Kidney (tissue), 14 donors: Measurements from ENCODE around the gene GRM7. TPM values are rescaled to one million over a fixed set of nuclear protein-coding genes. Genes with fewer than 3 reads are reported as not detected.

Source experiments
- DNase-seq, 5 donors: peaks; one replicate each; pipeline ENCODE4 v3.0.0-alpha.2; 2013 to 2020
- FAIRE-seq: peaks from 2 replicates; lab custom pipeline; 2012; peaks lifted over from hg19 to GRCh38; lab: Jason Lieb, UNC
- H3K27ac ChIP-seq, 2 donors: one replicate each; pipeline ENCODE4 v1.7.0; 2013; ENCODE audit warnings: low read depth in 2 of 2, low read length in 2 of 2, inconsistent platforms in 1 of 2
- H3K27me3 ChIP-seq: one replicate; pipeline ENCODE4 v1.7.1; 2013; ENCODE audit warnings: low read length, inconsistent platforms; ENCODE audit not compliant: control insufficient read depth, insufficient read depth
- H3K36me3 ChIP-seq, 3 donors: one replicate each; pipeline versions ENCODE4 v1.7.0 to v1.7.1; 2013; ENCODE audit warnings: low read length in 3 of 3, control low read depth in 1 of 3, inconsistent platforms in 1 of 3; ENCODE audit not compliant: insufficient read depth in 3 of 3, control insufficient read depth in 2 of 3
- H3K4me1 ChIP-seq, 3 donors: one replicate each; pipeline versions ENCODE4 v1.7.0 to v1.7.1; 2013; ENCODE audit warnings: low read length in 3 of 3, inconsistent platforms in 1 of 3, low read depth in 1 of 3; ENCODE audit not compliant: control insufficient read depth in 2 of 3, insufficient read depth in 2 of 3
- H3K4me3 ChIP-seq, 3 donors: one replicate each; pipeline versions ENCODE4 v1.7.0 to v1.8.1; 2013; ENCODE audit warnings: low read length in 3 of 3, control low read depth in 1 of 3, inconsistent platforms in 1 of 3
- H3K9ac ChIP-seq, 3 donors: one replicate each; pipeline versions ENCODE4 v1.7.0 to v1.7.1; 2013; ENCODE audit warnings: low read length in 3 of 3, control low read depth in 1 of 3, inconsistent platforms in 1 of 3
- H3K9me3 ChIP-seq, 3 donors: one replicate each; pipeline versions ENCODE4 v1.7.0 to v1.7.1; 2013; ENCODE audit warnings: low read length in 3 of 3, control low read depth in 1 of 3, inconsistent platforms in 1 of 3; ENCODE audit not compliant: control insufficient read depth in 2 of 3, insufficient read depth in 1 of 3
- CTCF ChIP-seq: IDR thresholded peaks from 3 replicates; pipeline ENCODE4 v1.5.1; 2012; ENCODE audit warnings: mild to moderate bottlenecking, moderate library complexity, borderline replicate concordance; ENCODE audit not compliant: insufficient read depth; ENCODE audit errors: extremely low read depth
- intact Hi-C: fragments of 100-400 bp; cut with DNase I; formaldehyde crosslinking; loops from one replicate; pipeline ENCODE4 v1.11.1; 2022
- polyA plus RNA-seq: library from polyadenylated mRNA; stranded (reverse); fragments of 350-450 nt; fragmentation: Illumina TruSeq; extraction: RNeasy Lipid Tissue Mini Kit (QIAGEN cat#74804); gene quantifications from one replicate; pipeline ENCODE4 v1.2.3, GENCODE V29; 2014; ENCODE audit warnings: low read depth, low replicate concordance; ENCODE audit not compliant: insufficient read depth
- total RNA-seq: library from RNA; stranded (reverse); fragmentation: NEBNext Ultra II Directional; extraction: Animal tissue kit (Norgen Biotek cat#: 25700); gene quantifications from one replicate; pipeline ENCODE4 v1.2.1, GENCODE V29; 2021
- donor health status: control.
- donor health status: control.
- donor health status: control.
- donor health status: control.
- donor health status: control.
- donor health status: DM: yes; HTN: yes; CAD: no.
- donor health status: Normal renal cell carcinoma (clear cell type).

GRM7 gene
- total and polyA plus RNA-seq, 2 donors from 2014 or later, result 0.16 TPM; not detected in 1

- peak; percentile 39 for FAIRE-seq
- intact Hi-C loops, result no loop called here
- TF ChIP-seq CTCF, result no peak
- no peaks in the 10 kb centered on the region for H3K4me1 ChIP-seq
- no peaks in the 10 kb centered on the region for H3K27me3 ChIP-seq
- no peak overlapping the region for H3K27ac ChIP-seq
- H3K4me3 ChIP-seq, result no peak overlapping the region
- H3K36me3 ChIP-seq, result no peaks in the 10 kb centered on the region
- H3K9ac ChIP-seq, result no peak overlapping the region
- DNase-seq, result peak in 2 of 5 donors; percentile 20 to 67
- no peaks in the 10 kb centered on the region for H3K9me3 ChIP-seq
Observed at GRCh38 chr3:7576071-7576470, 715.2 kb downstream of the GRM7 start.

- no peaks in the 10 kb centered on the region for H3K9me3 ChIP-seq
- intact Hi-C loops, result no loop called here
- H3K9ac ChIP-seq, result no peak overlapping the region
- DNase-seq (no peak), FAIRE-seq (no peak)
- no peaks in the 10 kb centered on the region for H3K4me1 ChIP-seq
- H3K36me3 ChIP-seq, result no peaks in the 10 kb centered on the region
- TF ChIP-seq CTCF, result no peak
- H3K27ac ChIP-seq, result no peak overlapping the region
- H3K4me3 ChIP-seq, result no peak overlapping the region
- no peaks in the 10 kb centered on the region for H3K27me3 ChIP-seq
Observed at GRCh38 chr3:7576506-7576905, 715.6 kb downstream of the GRM7 start.

GRCh38 chr3:7577513-7577912 lies 716.6 kb downstream of the GRM7 start:
- H3K27ac ChIP-seq, result no peak overlapping the region
- no peak for FAIRE-seq
- no peaks in the 10 kb centered on the region for H3K36me3 ChIP-seq
- TF ChIP-seq CTCF, result no peak
- no peaks in the 10 kb centered on the region for H3K4me1 ChIP-seq
- no peak for DNase-seq
- H3K9ac ChIP-seq, result no peak overlapping the region
- intact Hi-C loops, result no loop called here
- H3K4me3 ChIP-seq, result no peak overlapping the region
- H3K9me3 ChIP-seq, result no peaks in the 10 kb centered on the region
- H3K27me3 ChIP-seq, result no peaks in the 10 kb centered on the region

- Histone ChIP-seq H3K4me1 (no peaks in the 10 kb centered on the region), H3K27me3 (no peaks in the 10 kb centered on the region), H3K4me3 (no peak overlapping the region), H3K9me3 (no peaks in the 10 kb centered on the region), H3K9ac (no peak overlapping the region), H3K36me3 (no peaks in the 10 kb centered on the region), H3K27ac (no peak overlapping the region)
- no peak for TF ChIP-seq CTCF
- FAIRE-seq (no peak), DNase-seq (no peak)
- intact Hi-C loops, result no loop called here
Observed at GRCh38 chr3:7581831-7582230, 720.9 kb downstream of the GRM7 start.
